ENCODE measurements around the gene IQCH.

- TF ChIP-seq, protein P1, sequence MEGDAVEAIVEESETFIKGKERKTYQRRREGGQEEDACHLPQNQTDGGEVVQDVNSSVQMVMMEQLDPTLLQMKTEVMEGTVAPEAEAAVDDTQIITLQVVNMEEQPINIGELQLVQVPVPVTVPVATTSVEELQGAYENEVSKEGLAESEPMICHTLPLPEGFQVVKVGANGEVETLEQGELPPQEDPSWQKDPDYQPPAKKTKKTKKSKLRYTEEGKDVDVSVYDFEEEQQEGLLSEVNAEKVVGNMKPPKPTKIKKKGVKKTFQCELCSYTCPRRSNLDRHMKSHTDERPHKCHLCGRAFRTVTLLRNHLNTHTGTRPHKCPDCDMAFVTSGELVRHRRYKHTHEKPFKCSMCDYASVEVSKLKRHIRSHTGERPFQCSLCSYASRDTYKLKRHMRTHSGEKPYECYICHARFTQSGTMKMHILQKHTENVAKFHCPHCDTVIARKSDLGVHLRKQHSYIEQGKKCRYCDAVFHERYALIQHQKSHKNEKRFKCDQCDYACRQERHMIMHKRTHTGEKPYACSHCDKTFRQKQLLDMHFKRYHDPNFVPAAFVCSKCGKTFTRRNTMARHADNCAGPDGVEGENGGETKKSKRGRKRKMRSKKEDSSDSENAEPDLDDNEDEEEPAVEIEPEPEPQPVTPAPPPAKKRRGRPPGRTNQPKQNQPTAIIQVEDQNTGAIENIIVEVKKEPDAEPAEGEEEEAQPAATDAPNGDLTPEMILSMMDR (IDR thresholded peaks at IDR 0.05) = no peak
- no peak for TF ChIP-seq POLR2AphosphoS5 (IDR thresholded peaks at IDR 0.05)
These were observed 135.4 kb downstream of the IQCH start for GRCh38 chr15:67389975-67390374.
